Gastrocnemius medialis (tissue), 4 donors: ENCODE data around the gene GRPEL1.

Experiments used
- CTCF ChIP-seq, 5 experiments: fragments of 450-650 bp in 3 of 5; fragments of 200-600 bp in 2 of 5; sonication (generic) in 2 of 5; IDR thresholded peaks in 4 of 5; conservative IDR thresholded peaks in 1 of 5; 1 replicate in 4 of 5; 2 replicates in 1 of 5; pipeline ENCODE4 v1.5.1; 2016 to 2019; ENCODE audit warnings: antibody characterized with exemption in 5 of 5, mild to moderate bottlenecking in 3 of 5, moderate library complexity in 3 of 5
- POLR2A ChIP-seq, 2 donors: fragments of 450-650 bp; IDR thresholded peaks; one replicate each; pipeline ENCODE4 v1.6.1; 2017; ENCODE audit warnings: antibody characterized with exemption in 2 of 2, mild to moderate bottlenecking in 2 of 2, moderate library complexity in 2 of 2

DNA sequence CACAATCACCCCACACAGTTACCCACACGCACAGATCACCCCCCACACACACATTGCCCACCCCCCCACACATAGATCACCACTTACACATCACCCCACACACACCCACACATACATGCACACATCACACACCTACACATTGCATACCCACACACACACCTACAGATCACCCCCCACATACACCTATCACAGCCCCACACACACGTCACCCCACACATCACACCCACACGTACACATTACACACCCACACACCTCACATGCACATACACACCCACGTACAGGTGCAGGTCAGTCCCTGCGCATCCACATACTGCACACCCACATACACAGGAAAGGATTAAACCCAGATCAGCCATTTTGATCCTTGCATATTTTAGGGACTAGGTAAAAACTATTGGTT is 40.0 kb downstream of the GRPEL1 start:
- TF ChIP-seq CTCF (IDR thresholded peaks at IDR 0.05 in 4 of 5, conservative IDR thresholded peaks at IDR 0.05 in 1 of 5) (no peak), POLR2A (IDR thresholded peaks at IDR 0.05) (no peak)
